CD14-positive monocyte (primary cell): ENCODE measurements around the gene VAMP2. TPM values are rescaled to one million over a fixed set of nuclear protein-coding genes. Genes with fewer than 3 reads are reported as not detected.
A peak's percentile ranks its signal among the peaks of the same experiment; 100 is the strongest.

Experiments
- DNase-seq, 3 donors: peaks; one replicate each; pipeline ENCODE4 v3.0.0-alpha.2; 2011 to 2022
- H2AFZ ChIP-seq: 2 replicates; pipeline ENCODE4 v1.6.0; 2012; ENCODE audit warnings: mild to moderate bottlenecking, low read depth, low read length, inconsistent platforms; ENCODE audit not compliant: insufficient read depth, poor library complexity, severe bottlenecking
- H3K27ac ChIP-seq, 2 donors: 1 replicate in 1 of 2; 2 replicates in 1 of 2; pipeline ENCODE4 v1.5.1; 2012 to 2013; ENCODE audit warnings: low read length in 2 of 2, control low read depth in 1 of 2, inconsistent platforms in 1 of 2, low read depth in 1 of 2, mild to moderate bottlenecking in 1 of 2
- H3K27me3 ChIP-seq, 2 donors: one replicate each; pipeline versions ENCODE4 v1.6.0 to v1.6.1; 2011 to 2013; ENCODE audit warnings: low read length in 2 of 2; ENCODE audit not compliant: control insufficient read depth in 2 of 2, insufficient read depth in 2 of 2
- H3K36me3 ChIP-seq, 2 donors: replicated peaks in 1 of 2; 1 replicate in 1 of 2; 2 replicates in 1 of 2; pipeline versions ENCODE4 v1.5.1 to v1.6.1; 2012 to 2013; ENCODE audit warnings: low read length in 2 of 2, control low read depth in 1 of 2, inconsistent platforms in 1 of 2, mild to moderate bottlenecking in 1 of 2; ENCODE audit not compliant: insufficient read depth in 2 of 2, control insufficient read depth in 1 of 2
- H3K4me1 ChIP-seq, 2 donors: 1 replicate in 1 of 2; 2 replicates in 1 of 2; pipeline versions ENCODE4 v1.5.1 to v1.6.1; 2012 to 2013; ENCODE audit warnings: low read length in 2 of 2, control low read depth in 1 of 2, inconsistent platforms in 1 of 2, mild to moderate bottlenecking in 1 of 2, moderate library complexity in 1 of 2; ENCODE audit not compliant: insufficient read depth in 2 of 2, control insufficient read depth in 1 of 2
- H3K4me2 ChIP-seq: replicated peaks from 2 replicates; pipeline ENCODE3; 2012; ENCODE audit warnings: low read length, moderate library complexity, mild to moderate bottlenecking; ENCODE audit not compliant: poor library complexity, severe bottlenecking; ENCODE audit errors: extremely low read depth
- H3K4me3 ChIP-seq, 3 experiments: fragments of 200-600 bp in 1 of 3; sonication (generic) in 1 of 3; replicated peaks in 1 of 3; 1 replicate in 2 of 3; 2 replicates in 1 of 3; pipeline ENCODE4 v1.5.1; 2011 to 2013; ENCODE audit warnings: low read length in 3 of 3, mild to moderate bottlenecking in 3 of 3, control low read depth in 2 of 3, low read depth in 2 of 3, inconsistent platforms in 1 of 3, moderate library complexity in 1 of 3
- H3K79me2 ChIP-seq: 2 replicates; pipeline ENCODE4 v1.6.0; 2012; ENCODE audit warnings: mild to moderate bottlenecking, control low read depth, inconsistent platforms, low read length, moderate library complexity; ENCODE audit not compliant: insufficient read depth
- H3K9ac ChIP-seq: 2 replicates; pipeline ENCODE4 v1.6.0; 2017; ENCODE audit warnings: low read length, mild to moderate bottlenecking; ENCODE audit not compliant: insufficient read depth, poor library complexity, severe bottlenecking
- H3K9me3 ChIP-seq, 2 donors: replicated peaks in 1 of 2; 1 replicate in 1 of 2; 2 replicates in 1 of 2; pipeline versions ENCODE4 v1.5.1 to v1.6.1; 2012 to 2013; ENCODE audit warnings: low read length in 2 of 2, control low read depth in 1 of 2; ENCODE audit not compliant: control insufficient read depth in 1 of 2, insufficient read depth in 1 of 2
- H4K20me1 ChIP-seq: 2 replicates; pipeline ENCODE4 v1.6.0; 2012; ENCODE audit warnings: mild to moderate bottlenecking, low read length, control low read depth, moderate library complexity; ENCODE audit not compliant: insufficient read depth
- H3K27ac Mint-ChIP-seq, 7 donors: one replicate each; pipeline ENCODE4 v1.8.0; 2020; ENCODE audit warnings: mild to moderate bottlenecking in 7 of 7, mixed read lengths in 7 of 7, moderate library complexity in 6 of 7, inconsistent platforms in 2 of 7
- H3K27me3 Mint-ChIP-seq, 3 donors: one replicate each; pipeline ENCODE4 v1.8.0; 2021 to 2022; ENCODE audit warnings: low read depth in 3 of 3, mild to moderate bottlenecking in 3 of 3, mixed read lengths in 3 of 3, moderate library complexity in 3 of 3, inconsistent platforms in 1 of 3
- H3K36me3 Mint-ChIP-seq, 2 donors: one replicate each; pipeline ENCODE4 v1.8.0; 2020; ENCODE audit warnings: mixed read lengths in 2 of 2, inconsistent platforms in 1 of 2, mild to moderate bottlenecking in 1 of 2
- H3K4me1 Mint-ChIP-seq: one replicate; pipeline ENCODE4 v1.8.0; 2020; ENCODE audit warnings: mild to moderate bottlenecking, mixed read lengths
- H3K4me3 Mint-ChIP-seq, 2 donors: one replicate each; pipeline ENCODE4 v1.8.0; 2020; ENCODE audit warnings: mild to moderate bottlenecking in 2 of 2, mixed read lengths in 2 of 2, moderate library complexity in 1 of 2
- H3K9me3 Mint-ChIP-seq, 7 donors: one replicate each; pipeline ENCODE4 v1.8.0; 2020 to 2022; ENCODE audit warnings: mixed read lengths in 7 of 7, mild to moderate bottlenecking in 6 of 7, moderate library complexity in 6 of 7, inconsistent platforms in 2 of 7
- WGBS: methylation state at CpG from one replicate; pipeline ENCODE4 v1.1.5; 2013; ENCODE audit warnings: missing lambda C conversion rate; ENCODE audit not compliant: insufficient coverage; 5-methylcytosine and 5-hydroxymethylcytosine counted together
- intact Hi-C, 2 donors: fragments of 100-400 bp; cut with micrococcal nuclease; formaldehyde crosslinking; loops; one replicate each; pipeline versions ENCODE4 v1.15.0 to v1.15.1; 2023
- polyA plus RNA-seq, 3 donors: library from polyadenylated mRNA; depleted of rRNA in 1 of 3; unstranded in 2 of 3; stranded (reverse) in 1 of 3; fragments of 300-500 nt in 2 of 3; fragments of >200 nt in 1 of 3; fragmentation: Illumina TruSeq in 2 of 3; gene quantifications; 1 replicate in 2 of 3; 2 replicates in 1 of 3; pipeline ENCODE4 v1.2.3, GENCODE V29; 2012 to 2021
- TF ChIP-seq, protein P1 (sequence below): fragments of 200-600 bp; IDR thresholded peaks from one replicate; pipeline ENCODE4 v1.8.0; 2022; ENCODE audit warnings: antibody characterized with exemption, mild to moderate bottlenecking

Gene VAMP2
- polyA plus RNA-seq, 3 donors: 10.2 to 139 (median 14.5) TPM

DNA sequence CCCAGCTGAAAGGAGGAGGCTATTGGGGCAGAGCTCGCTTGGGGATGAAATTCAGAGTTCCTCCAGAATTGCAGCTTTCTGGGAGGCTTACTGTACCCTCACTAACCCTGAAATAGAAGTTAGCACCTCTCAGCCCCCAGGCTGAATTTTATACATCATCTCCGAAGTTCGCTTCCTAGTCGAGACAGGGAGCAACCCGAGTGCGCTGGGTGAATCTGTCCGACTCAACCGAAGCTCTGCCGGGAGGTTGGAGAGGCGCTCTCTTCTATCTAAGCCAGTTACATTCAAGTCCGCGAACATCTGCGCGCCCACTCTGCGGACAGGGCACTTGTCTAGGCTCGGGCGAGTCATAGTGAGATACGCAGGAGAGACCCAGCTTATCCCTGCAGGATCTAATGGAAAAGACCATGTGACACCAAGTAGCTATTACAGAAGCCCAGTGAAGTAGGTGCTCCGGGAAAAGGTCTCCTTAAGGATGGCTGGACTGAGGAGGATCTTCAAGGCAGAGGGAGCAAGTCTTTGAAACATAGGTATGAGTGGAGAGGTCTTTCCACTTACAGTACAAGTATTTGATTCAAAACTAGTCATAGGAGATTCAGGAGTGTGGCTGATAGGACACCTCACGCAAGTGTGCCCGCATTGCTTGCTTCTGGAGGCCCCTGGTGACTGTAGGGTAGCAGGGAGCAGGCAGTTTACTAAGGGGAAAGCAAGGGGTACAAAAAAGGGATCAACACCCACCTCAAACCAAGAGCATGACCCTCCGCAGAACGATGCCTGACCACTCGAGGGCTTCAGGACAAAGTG lies 38.2 kb downstream of the VAMP2 start:
- Mint-ChIP-seq H3K27me3 (peaks cover 84 to 97% (median 91%) of the 10 kb centered on the region in 3 donors), H3K4me1 (peaks cover 70% of the 10 kb centered on the region), H3K27ac (peak overlapping the region in 1 of 7 donors; percentile 41), H3K36me3 (peaks cover 21 to 33% of the 10 kb centered on the region in 2 donors), H3K4me3 (peak overlapping the region; percentile 86 to 97), H3K9me3 (peaks cover 0 to 47% (median 34%) of the 10 kb centered on the region in 7 donors)
- Histone ChIP-seq H3K79me2 (no peaks in the 10 kb centered on the region), H3K4me1 (peaks cover 67 to 78% of the 10 kb centered on the region in 2 donors), H3K9me3 (peaks cover 0 to 21% of the 10 kb centered on the region in 2 donors), H3K4me3 (peak overlapping the region in 1 of 3 experiments; percentile 77), H2AFZ (no peak overlapping the region), H3K27me3 (peaks cover 52 to 82% of the 10 kb centered on the region in 2 donors), H3K27ac (no peak overlapping the region), H3K36me3 (no peaks in the 10 kb centered on the region), H3K4me2 (peak overlapping the region; percentile 98), H4K20me1 (peaks cover 25% of the 10 kb centered on the region), H3K9ac (no peak overlapping the region)
- intact Hi-C loops: loop anchor here (5.0 kb wide), 3 partner anchors 33 to 63 kb away; partner anchors contain the start of gene VAMP2 (in 1 of the 2)
- TF ChIP-seq, protein P1, sequence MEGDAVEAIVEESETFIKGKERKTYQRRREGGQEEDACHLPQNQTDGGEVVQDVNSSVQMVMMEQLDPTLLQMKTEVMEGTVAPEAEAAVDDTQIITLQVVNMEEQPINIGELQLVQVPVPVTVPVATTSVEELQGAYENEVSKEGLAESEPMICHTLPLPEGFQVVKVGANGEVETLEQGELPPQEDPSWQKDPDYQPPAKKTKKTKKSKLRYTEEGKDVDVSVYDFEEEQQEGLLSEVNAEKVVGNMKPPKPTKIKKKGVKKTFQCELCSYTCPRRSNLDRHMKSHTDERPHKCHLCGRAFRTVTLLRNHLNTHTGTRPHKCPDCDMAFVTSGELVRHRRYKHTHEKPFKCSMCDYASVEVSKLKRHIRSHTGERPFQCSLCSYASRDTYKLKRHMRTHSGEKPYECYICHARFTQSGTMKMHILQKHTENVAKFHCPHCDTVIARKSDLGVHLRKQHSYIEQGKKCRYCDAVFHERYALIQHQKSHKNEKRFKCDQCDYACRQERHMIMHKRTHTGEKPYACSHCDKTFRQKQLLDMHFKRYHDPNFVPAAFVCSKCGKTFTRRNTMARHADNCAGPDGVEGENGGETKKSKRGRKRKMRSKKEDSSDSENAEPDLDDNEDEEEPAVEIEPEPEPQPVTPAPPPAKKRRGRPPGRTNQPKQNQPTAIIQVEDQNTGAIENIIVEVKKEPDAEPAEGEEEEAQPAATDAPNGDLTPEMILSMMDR: no peak
- 4% methylated on average over 20 of the region's 24 CpGs for WGBS
- DNase-seq: peak in 1 of 3 donors; percentile 3

GRCh38 chr17:8123695-8124349 lies 38.9 kb downstream of the VAMP2 start, which contains the start of gene HES7:
TSS of gene HES7 (minus strand) at chr17:8124106. CDS start at chr17:8124084, 22 bp downstream.
- Histone ChIP-seq H3K79me2 (no peaks in the 10 kb centered on the region), H3K36me3 (no peaks in the 10 kb centered on the region), H4K20me1 (peaks cover 25% of the 10 kb centered on the region), H3K27me3 (peaks cover 52 to 79% of the 10 kb centered on the region in 2 donors), H3K9ac (peak within 1 kb of the TSS; percentile 33), H2AFZ (peak within 1 kb of the TSS; percentile 51), H3K9me3 (peaks cover 0 to 21% of the 10 kb centered on the region in 2 donors), H3K4me3 (peak within 1 kb of the TSS in 2 of 3 experiments; percentile 6 to 77), H3K27ac (no peak within 1 kb of the TSS), H3K4me1 (peaks cover 70 to 84% of the 10 kb centered on the region in 2 donors), H3K4me2 (peak within 1 kb of the TSS; percentile 98)
- under 1% methylated on average over 21 of the region's 29 CpGs for WGBS
- DNase-seq: peak in 1 of 3 donors; percentile 6
- Mint-ChIP-seq H3K4me1 (peaks cover 73% of the 10 kb centered on the region), H3K27ac (peak within 1 kb of the TSS in 2 of 7 donors; percentile 41 to 43), H3K9me3 (peaks cover 0 to 47% (median 34%) of the 10 kb centered on the region in 7 donors), H3K4me3 (peak within 1 kb of the TSS; percentile 86 to 97), H3K36me3 (peaks cover 21 to 33% of the 10 kb centered on the region in 2 donors), H3K27me3 (peaks cover 78 to 90% (median 88%) of the 10 kb centered on the region in 3 donors)
- TF ChIP-seq, protein P1: no peak
- intact Hi-C loops: loop anchor here (5.0 kb wide), 2 partner anchors 33 to 63 kb away; no protein-coding TSS in a partner anchor
